Measurements from ENCODE around the gene EFEMP2.

The EFEMP2 gene

DNA sequence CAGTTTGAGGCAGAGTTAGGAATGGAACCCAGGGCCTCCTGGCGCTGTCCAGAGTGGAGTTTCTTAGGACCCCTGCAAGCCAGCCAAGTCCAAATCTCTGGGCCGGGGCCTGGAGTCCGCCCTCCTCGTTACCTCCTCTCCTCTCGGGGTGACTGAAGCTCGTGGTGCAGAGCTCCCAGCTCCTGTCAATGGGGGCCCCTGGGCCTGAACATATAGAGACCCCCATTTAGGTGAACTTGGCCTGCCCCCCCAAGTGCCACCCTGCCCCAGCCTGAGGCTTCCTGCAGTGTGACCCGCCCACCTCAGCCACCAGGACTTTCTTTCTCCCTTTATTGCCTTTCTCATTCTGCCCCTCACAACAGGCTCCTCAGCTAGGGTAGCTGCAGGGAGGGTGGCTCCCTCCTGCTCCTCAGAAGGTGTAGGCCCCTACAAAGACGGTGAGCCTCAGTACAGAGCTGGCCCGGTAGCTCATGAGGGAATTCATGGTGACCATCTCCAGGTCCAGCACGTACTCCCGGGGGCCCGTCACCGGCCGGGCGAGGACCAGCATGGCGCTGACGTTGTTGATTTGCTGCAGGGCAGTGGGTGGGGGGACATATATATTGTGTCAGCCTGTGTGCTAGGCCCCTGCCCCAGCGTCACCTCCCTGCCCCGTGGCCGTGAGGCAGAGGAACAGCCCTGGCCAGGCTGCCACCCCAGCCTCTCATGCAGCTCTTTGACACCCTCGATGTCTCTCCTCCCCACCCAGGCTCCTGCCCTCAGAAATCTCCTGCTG is 5.9 kb downstream of the EFEMP2 start:
- Mint-ChIP-seq H3K27me3 (no peaks in the 10 kb centered on the region), H3K4me3 (no peak overlapping the region), H3K9me3 (no peaks in the 10 kb centered on the region), H3K27ac (peak overlapping the region in 1 of 2 donors; percentile 59), H3K4me1 (peaks cover 64% of the 10 kb centered on the region)
- no peak for ATAC-seq
- DNase-seq: no peak

DNA sequence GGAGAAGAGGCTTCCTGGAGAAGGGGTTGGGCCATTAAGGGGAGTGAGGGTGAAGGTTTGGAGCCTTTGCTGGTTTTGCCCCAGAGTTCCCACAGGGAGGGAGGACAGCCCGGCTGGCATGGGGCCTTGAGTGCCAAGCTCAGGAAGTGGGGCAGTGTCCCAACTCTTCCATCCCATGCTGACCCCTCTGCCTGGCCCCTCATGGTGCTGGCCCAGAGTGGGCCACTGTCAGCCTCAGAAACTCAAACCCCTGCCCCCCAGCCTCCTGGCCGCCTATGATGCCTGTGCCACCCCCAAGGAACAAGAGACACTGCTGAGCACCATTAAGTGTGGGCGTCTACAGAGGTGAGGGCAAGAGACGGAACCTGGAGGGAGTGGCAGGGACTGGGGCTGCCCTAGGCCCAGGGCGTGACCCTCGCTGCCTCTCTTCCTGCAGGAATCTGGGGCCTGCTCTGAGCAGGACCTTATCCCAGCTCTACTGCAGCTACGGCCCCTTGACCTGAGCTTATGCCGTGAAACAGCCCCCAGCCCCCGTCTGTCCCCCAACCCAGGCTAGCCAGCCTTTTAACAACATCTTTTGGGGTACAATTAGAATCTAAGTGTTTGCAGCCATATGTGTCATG is 6.9 kb downstream of the EFEMP2 start:
- Mint-ChIP-seq H3K4me1 (peaks cover 62% of the 10 kb centered on the region), H3K4me3 (no peak overlapping the region), H3K27me3 (no peaks in the 10 kb centered on the region), H3K9me3 (no peaks in the 10 kb centered on the region), H3K27ac (no peak overlapping the region)
- no peak for ATAC-seq
- no peak for DNase-seq

GRCh38 chr11:65864706-65865471 is 7.7 kb downstream of the EFEMP2 start:
- peaks cover 54% of the 10 kb centered on the region for H3K4me1 Mint-ChIP-seq
- H3K27me3 Mint-ChIP-seq: no peaks in the 10 kb centered on the region
- ATAC-seq (no peak), DNase-seq (no peak)
- peak overlapping the region; percentile 37 to 50 for H3K27ac Mint-ChIP-seq
- no peaks in the 10 kb centered on the region for H3K9me3 Mint-ChIP-seq
- no peak overlapping the region for H3K4me3 Mint-ChIP-seq

DNA sequence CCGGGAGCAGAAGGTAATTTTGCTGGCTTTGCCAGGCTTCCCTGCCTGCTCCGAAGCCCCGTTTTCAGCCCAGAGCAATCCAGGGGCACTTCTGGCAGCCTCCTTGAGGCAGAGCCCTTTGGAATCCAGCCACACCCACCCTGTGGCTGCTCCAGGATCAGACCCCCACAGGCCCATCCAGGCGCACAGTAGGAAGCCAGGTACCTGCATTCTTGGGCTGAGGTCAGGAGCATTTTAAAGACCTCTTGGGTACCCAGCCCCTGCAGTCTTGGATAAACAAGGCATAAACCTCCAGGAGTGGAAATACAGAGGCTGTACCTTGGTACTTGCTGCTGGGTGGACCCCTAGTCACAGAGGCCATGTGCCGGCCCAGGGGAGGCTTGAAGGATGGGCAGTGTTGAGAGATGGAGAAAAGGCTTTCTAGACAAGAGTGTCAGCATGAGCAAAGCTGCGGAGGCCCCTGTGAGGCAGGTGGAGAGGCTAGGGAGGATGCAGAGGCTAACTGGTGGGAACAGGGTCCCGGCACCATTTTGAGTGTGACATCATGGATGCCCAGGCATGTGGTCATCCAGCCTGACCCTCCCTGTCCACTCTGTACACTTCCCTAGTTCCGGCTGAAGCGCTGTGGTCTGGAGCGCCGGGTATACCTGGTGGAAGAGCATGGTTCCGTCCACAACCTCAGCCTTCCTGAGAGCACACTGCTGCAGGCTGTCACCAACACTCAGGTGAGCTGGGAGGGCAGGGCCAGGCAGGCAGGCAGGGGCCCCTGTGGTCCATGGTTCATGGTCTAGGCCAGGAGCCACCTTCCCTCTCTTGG is 8.5 kb downstream of the EFEMP2 start:
- Mint-ChIP-seq H3K4me1 (peaks cover 49% of the 10 kb centered on the region), H3K4me3 (no peak overlapping the region), H3K9me3 (no peaks in the 10 kb centered on the region), H3K27me3 (no peaks in the 10 kb centered on the region), H3K27ac (peak overlapping the region in 1 of 2 donors; percentile 82)
- no peak for ATAC-seq
- DNase-seq: no peak

DNA sequence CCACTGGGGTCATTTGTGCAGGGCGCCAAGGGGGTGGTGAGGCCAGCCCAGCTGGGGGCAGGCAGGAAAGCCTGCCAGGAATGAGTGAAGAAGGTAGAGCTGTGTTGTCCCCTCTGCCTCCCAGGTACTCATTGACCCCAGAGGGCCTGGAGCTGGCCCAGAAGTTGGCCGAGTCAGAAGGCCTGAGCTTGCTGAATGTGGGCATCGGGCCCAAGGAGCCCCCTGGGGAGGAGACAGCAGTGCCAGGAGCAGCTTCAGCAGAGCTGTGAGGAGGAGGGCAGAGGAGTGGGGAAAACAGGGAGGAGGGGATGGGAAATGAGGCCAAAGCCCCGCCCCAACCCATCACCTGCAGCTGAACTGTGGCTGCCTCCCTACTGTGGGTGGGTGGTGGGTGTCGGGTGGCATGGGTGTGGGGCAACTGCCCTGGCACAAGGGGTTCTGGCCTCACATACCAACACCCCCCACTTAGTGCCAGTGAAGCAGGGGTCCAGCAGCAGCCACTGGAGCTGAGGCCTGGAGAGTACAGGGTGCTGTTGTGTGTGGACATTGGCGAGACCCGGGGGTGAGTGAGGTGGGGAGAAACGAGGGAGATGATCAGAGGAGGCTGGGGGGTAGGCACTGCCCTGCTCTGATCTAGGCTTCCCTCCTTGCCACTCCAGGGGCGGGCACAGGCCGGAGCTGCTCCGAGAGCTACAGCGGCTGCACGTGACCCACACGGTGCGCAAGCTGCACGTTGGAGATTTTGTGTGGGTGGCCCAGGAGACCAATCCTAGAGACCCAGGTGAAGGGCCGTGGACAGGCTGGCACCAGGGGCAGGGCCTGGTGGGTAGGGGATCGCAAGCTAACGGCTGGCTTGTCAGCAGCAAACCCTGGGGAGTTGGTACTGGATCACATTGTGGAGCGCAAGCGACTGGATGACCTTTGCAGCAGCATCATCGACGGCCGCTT is 9.4 kb downstream of the EFEMP2 start:
- no peak for ATAC-seq
- Mint-ChIP-seq H3K4me3 (peak overlapping the region in 1 of 2 donors; percentile 18), H3K9me3 (no peaks in the 10 kb centered on the region), H3K27ac (peak overlapping the region; percentile 10 to 44), H3K4me1 (peaks cover 58% of the 10 kb centered on the region), H3K27me3 (no peaks in the 10 kb centered on the region)
- DNase-seq: peak in 1 of 2 donors; percentile 9

DNA sequence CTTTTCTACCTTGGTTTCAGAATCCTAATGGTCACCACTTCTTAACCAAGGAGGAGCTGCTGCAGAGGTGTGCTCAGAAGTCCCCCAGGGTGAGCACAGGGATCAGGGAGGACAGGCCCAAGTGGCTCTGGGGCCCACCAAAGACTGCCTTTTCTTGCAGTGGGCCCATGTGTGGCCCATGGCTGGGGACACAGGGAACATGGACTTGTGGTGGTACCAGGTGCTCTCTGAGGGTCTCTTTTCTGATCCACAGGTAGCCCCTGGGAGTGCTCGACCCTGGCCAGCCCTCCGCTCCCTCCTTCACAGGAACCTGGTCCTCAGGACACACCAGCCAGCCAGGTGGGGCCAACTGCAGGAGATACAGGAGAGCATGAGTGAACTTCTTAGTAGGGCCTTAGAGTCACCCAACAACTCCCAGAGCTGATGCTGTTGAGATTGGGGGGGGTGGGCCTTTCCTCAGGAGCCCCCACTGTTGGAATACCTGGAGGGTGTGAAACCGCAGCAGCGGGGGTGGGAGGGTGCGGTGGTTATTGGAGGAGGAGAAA is 10.3 kb downstream of the EFEMP2 start:
- no peak for DNase-seq
- Mint-ChIP-seq H3K27me3 (no peaks in the 10 kb centered on the region), H3K9me3 (no peaks in the 10 kb centered on the region), H3K4me1 (peaks cover 54% of the 10 kb centered on the region), H3K27ac (peak overlapping the region in 1 of 2 donors; percentile 10), H3K4me3 (peak overlapping the region; percentile 19 to 41)
- ATAC-seq: no peak

DNA sequence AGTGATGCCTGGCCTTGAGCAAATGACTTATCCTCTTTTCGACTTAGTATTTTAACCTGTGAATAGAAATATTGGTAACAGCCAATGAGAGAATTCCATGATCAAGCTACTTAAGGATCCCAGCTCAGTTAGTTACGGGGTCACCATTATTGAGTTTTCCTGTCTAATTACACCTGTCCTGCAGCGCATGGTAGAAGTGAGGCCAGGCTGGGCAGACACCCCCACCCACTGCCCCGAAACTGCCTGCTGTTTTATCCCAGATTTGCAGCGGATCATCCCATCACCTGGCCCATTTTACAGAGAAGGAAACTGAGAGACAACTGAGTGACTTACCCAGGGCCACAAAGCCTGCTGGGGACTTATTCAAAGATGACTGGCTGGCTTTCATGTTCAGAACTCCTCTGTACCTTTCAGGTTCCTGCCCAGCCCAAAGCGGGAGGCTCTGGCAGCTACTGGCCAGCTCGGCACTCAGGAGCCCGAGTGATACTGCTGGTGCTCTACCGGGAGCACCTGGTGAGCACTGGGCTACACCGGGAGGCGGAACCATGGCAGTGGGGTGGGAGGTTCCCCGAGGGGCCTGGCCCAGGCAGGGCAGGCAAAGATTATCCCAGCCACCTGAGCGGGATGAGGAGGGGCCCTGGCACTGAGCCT is 10.9 kb downstream of the EFEMP2 start:
- H3K27ac Mint-ChIP-seq: no peak overlapping the region
- no peaks in the 10 kb centered on the region for H3K9me3 Mint-ChIP-seq
- H3K4me1 Mint-ChIP-seq: peaks cover 51% of the 10 kb centered on the region
- H3K4me3 Mint-ChIP-seq: peak overlapping the region; percentile 92 to 94
- DNase-seq: peak in 1 of 2 donors; percentile 15
- ATAC-seq: no peak
- no peaks in the 10 kb centered on the region for H3K27me3 Mint-ChIP-seq

DNA sequence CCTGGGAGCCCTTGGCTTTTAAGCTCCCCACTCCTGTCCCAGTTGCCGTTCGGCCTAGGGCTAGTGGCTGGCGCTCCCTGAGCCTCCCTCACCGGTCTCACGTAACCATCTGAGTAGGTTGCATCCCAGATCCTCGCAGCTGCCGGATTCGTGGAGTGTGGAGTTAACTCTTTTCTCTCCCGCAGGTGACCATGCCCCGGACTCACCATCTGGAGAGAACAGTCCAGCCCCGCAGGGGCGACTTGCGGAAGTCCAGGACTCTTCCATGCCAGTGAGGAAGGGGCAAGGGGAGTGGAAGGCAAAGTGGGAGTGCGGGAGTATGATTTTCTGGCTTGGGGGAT is 11.5 kb downstream of the EFEMP2 start:
- Mint-ChIP-seq H3K4me3 (peak overlapping the region; percentile 92 to 94), H3K9me3 (no peaks in the 10 kb centered on the region), H3K4me1 (peaks cover 54% of the 10 kb centered on the region), H3K27ac (peak overlapping the region; percentile 13 to 96), H3K27me3 (no peaks in the 10 kb centered on the region)
- ATAC-seq: no peak
- DNase-seq: no peak

- no peaks in the 10 kb centered on the region for H3K9me3 Mint-ChIP-seq
- peak within 1 kb of the TSS; percentile 92 to 94 for H3K4me3 Mint-ChIP-seq
- ATAC-seq (peak; percentile 61), DNase-seq (peak; percentile 97 to 98)
- no peaks in the 10 kb centered on the region for H3K27me3 Mint-ChIP-seq
- peaks cover 60% of the 10 kb centered on the region for H3K4me1 Mint-ChIP-seq
- H3K27ac Mint-ChIP-seq: peak within 1 kb of the TSS; percentile 98 to 99
Observed at GRCh38 chr11:65860278-65861164, 12.1 kb downstream of the EFEMP2 start, which contains the start of gene MUS81. Gene MUS81 (plus strand): TSS chr11:65860433. CDS start chr11:65860754, 321 bp downstream.

DNA sequence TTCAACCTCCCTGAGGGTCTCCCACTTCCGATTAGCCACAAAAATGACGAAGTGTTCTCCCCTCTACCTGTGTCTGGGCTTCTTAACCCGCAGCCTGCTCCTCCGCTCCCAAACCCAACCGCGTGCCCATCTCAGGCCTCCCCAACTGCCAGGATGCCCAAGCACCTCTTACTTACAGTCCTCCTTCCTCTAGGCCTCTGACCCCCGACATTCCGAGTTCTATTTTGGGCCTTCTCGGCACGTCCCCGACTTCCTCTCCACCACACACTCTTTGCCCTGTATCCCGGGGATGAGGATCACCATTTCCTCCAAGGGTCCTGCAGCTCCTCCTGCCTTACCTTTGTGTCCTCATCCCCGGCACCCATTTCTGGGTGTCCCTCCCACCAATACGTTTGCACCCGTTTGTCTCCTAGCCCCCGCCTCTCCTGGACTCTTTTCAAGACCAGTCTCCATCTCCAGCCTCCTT is 12.8 kb downstream of the EFEMP2 start:
- Mint-ChIP-seq H3K4me1 (peaks cover 67% of the 10 kb centered on the region), H3K27me3 (no peaks in the 10 kb centered on the region), H3K9me3 (no peaks in the 10 kb centered on the region), H3K27ac (peak overlapping the region; percentile 98 to 99), H3K4me3 (peak overlapping the region; percentile 92 to 94)
- ATAC-seq (peak; percentile 2), DNase-seq (no peak)

DNA sequence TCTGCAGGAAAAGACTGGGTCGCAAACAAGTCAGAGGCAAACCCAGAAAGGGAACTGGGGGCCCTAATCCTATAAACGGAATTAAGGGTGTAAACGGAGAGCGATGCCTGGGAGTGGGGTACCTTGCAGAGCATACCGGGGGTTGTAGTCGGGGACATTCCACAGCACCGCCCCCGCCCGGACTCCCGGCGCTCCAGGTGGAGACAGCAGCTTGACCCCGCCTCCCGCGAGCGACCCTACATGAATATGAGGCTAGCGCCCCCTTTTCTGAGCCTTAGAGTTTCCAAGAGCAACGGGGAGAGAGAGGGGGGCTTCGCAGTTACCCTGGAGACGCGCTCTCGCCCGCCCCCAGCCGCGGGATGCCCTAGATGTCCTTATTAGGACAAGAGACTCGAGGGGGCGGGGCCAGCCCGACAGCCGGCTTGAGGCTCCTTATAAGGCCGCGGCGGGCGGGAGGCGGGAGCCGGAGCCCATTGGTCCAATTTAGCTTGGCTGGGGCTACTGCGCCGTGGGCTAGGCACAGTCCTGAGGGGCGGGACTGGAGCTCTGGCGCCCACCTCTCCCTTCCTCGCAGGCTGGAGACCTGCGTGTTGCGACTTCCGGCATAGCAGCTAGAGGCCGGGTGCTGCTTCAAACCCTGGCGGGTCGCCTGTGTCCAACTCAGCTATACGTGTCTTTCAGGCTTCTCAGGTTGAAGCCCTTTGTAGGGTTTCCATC is 13.3 kb downstream of the EFEMP2 start:
- H3K9me3 Mint-ChIP-seq: no peaks in the 10 kb centered on the region
- peak; percentile 78 for ATAC-seq
- DNase-seq: peak; percentile 98 to 99
- peak overlapping the region; percentile 98 to 99 for H3K27ac Mint-ChIP-seq
- peaks cover 70% of the 10 kb centered on the region for H3K4me1 Mint-ChIP-seq
- no peaks in the 10 kb centered on the region for H3K27me3 Mint-ChIP-seq
- peak overlapping the region; percentile 92 to 94 for H3K4me3 Mint-ChIP-seq

GRCh38 chr11:65858681-65859087 is 13.9 kb downstream of the EFEMP2 start:
- Mint-ChIP-seq H3K27me3 (no peaks in the 10 kb centered on the region), H3K4me3 (peak overlapping the region; percentile 92 to 94), H3K27ac (peak overlapping the region; percentile 98), H3K9me3 (no peaks in the 10 kb centered on the region), H3K4me1 (peaks cover 71% of the 10 kb centered on the region)
- ATAC-seq (no peak), DNase-seq (no peak)
